HG03280 (cell line): ENCODE data around the gene CDK5.
A peak's percentile ranks its signal among the peaks of the same experiment; 100 is the strongest.

Experiments used
- ATAC-seq: cut with Tn5 transposase; IDR thresholded peaks from one replicate; pipeline ENCODE4 v1.9.1; 2021; ENCODE audit warnings: mild to moderate bottlenecking, moderate library complexity; ENCODE audit not compliant: unreplicated experiment

CDK5 gene

GRCh38 chr7:151087245-151088018, 29.7 kb upstream of the CDK5 start:
- no peak for ATAC-seq

DNA sequence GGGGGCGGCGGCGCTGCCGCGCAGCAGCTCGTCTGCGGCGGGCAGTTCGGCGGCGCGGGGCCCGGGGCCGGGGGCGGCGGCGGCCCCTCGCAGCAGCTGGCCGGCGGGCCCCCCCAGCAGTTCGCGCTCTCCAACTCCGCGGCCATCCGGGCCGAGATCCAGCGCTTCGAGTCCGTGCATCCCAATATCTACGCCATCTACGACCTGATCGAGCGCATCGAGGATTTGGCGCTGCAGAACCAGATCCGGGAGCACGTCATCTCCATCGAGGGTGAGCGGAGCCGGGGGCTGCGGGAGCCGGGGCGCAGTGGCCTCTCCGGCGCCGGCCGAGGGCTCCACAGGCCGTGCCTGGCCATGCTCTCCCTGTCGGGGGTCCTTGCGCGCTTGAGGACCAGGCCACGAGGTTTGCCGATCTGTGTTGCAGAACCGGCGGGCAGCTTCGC, 29.1 kb upstream of the CDK5 start:
- no peak for ATAC-seq

DNA sequence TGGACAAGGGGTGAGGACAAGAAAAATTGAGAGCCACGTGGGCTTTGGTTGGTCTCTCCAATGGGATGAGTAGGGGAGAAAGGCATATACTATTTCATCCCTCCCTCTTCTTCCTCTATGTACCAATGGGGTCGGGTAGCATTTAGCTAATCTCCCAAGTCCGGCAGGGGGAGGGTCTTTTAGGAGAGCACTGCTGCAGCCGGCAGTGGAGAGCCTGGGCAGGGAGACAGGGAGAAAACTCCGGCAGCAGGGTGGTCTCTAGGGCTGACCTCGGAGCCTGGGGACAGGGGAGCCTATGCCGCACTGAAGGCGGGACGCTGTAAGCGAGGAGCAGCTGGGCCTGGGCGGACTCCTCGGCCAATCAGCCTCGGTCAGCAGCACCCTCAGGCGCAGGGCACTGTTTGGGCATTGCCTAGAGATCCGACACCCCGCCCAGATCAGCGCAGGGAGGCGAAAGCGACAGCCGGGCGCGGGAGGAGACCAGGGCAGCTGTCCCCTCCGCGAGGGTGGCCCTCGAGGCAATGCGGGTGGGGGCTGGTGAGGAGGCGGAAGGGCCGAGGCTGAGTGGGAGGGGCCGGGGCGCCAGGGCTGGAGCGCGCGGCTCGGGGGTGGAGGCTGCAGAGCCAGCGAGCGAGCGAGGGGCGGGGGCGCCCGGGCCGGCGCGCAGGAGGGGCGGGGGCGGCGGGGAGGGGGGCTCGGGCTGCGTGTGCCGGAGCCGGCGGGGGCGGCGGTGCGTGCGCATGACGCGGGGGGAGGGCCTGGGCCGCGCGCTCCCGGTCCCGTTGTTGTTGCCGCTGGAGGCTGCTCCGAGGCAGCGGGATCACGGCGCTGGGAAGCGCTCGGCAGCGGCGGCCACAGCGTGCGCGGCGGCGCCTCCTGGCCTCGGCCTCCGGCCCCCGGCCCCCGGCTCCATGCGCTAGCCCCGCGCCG, 28.3 kb upstream of the CDK5 start, which contains the start of gene AGAP3:
Gene AGAP3, plus strand, starts transcription at position 785 of the 930 bp plus-strand sequence. CDS start 267 bp downstream, outside the sequence.
- ATAC-seq, result peak; percentile 47

- no peak for ATAC-seq
Measured at GRCh38 chr7:151085329-151085690, 27.6 kb upstream of the CDK5 start.

GRCh38 chr7:151083824-151084160, 26.1 kb upstream of the CDK5 start:
- no peak for ATAC-seq

GRCh38 chr7:151083071-151083823, 25.6 kb upstream of the CDK5 start, which contains the start of gene TMUB1:
Gene TMUB1 (minus strand): TSS chr7:151083493. CDS start chr7:151082563, 930 bp downstream.
- peak; percentile 49 for ATAC-seq

DNA sequence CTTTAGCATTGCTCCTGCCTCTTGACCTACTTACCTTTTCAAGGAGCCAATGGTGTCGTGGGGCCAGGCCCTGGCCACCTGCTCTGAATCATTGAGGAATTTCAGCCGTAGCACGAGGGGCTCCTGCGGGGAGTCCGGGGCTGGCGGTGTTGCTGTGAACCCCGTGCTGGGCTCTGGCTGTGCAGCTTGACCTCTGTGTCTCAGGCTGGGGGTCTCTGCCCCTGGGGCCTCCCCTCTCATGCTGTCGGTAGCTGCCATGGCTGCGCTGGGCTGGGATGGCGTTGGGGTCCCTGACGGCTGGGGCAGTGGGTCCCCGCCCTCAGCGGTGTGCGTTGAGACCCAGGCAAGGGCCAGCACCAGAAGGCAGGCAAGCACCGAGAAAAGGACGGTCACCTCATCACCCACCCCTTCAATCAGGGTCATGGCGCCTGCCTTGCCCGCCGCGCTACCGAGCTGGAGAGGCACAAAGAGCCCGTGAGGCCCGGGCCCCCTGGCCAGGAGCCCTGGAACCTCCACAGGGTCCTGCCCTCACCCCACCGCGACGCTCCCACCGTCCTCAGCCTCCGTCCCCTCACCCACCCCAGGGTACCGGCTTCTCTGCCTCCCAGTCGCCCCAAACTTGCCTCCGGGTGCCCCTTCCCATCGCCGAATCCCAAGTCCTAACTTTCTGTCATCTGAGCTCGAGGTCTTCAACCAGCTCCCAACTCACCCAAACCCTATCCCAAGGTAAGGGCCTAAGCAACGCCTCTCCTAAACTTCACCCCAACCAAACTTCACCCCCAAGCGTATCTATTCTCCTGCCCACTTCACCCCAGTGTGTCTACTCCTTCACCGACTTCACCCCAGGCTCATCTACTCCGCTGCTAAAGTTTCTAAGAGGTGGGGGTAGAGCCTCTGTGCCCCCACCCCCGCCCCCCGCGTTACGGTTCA, 24.7 kb upstream of the CDK5 start:
- ATAC-seq, result no peak

- ATAC-seq, result no peak
Measured at GRCh38 chr7:151081170-151082101, 23.7 kb upstream of the CDK5 start.

GRCh38 chr7:151080522-151081169, 22.9 kb upstream of the CDK5 start, which contains the start of gene FASTK:
Gene FASTK (minus strand): TSS chr7:151080809. CDS start chr7:151080766, 43 bp downstream.
- ATAC-seq, result peak; percentile 78

DNA sequence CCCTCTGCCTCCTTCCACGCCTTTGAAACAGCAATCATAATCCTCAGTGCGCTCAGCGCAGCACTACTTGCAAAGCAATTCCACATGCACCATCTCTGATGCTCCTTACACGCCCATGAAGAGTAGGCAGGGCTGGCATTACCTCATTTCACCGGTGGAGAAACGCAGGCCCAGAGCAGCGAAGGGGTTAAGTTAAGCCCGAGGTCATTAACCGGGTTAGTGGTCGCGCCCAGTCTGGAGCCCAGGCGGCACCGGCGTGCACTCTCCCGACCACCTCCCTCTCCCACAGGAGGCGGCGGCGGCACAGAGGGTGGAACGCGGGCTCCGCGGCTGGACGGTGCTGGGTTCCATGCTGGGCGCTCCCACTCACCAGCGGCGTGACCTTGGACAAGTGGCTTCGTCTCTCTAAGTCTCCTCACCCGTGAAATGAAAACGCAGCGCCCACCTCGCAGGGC, 22.4 kb upstream of the CDK5 start:
- peak; percentile 3 for ATAC-seq

DNA sequence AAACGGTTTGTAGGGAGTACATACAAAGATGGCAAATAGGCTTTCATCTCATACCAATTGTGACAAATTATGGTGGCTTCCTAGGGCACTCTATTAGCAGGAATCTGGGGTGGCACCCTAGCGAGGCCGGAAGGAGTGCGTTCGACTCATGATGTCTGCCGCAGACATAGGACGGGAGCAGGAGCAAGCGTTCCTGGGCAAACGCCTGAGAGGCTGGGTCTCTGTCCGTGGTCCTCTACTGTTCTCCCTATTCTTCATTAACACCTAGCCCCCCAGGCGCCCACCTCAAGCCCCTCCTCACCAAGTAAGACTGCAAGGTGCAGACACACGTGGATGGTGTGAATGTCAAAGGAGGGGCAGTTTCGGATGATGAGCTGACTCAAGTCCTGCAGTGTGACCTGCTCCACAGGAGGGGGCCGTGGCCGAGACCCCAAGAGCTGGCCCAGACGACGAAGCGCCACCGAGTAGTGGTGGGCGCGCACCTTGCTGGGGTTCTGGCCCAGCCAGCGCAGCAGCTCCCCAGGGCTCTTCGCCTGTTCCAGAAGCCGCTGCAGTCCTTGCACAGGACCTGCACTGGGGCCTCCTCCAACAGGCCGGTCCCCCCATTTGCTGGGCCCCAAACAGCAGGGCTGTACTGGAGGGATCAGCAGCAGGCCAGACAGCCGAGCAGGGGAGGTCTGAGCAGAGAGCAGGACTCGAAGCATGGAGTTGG, 21.7 kb upstream of the CDK5 start:
- no peak for ATAC-seq

GRCh38 chr7:151078233-151079040, 20.7 kb upstream of the CDK5 start:
- ATAC-seq, result no peak

GRCh38 chr7:151077705-151078232, 20.1 kb upstream of the CDK5 start:
- no peak for ATAC-seq

GRCh38 chr7:151076863-151077704, 19.4 kb upstream of the CDK5 start:
- ATAC-seq, result no peak

DNA sequence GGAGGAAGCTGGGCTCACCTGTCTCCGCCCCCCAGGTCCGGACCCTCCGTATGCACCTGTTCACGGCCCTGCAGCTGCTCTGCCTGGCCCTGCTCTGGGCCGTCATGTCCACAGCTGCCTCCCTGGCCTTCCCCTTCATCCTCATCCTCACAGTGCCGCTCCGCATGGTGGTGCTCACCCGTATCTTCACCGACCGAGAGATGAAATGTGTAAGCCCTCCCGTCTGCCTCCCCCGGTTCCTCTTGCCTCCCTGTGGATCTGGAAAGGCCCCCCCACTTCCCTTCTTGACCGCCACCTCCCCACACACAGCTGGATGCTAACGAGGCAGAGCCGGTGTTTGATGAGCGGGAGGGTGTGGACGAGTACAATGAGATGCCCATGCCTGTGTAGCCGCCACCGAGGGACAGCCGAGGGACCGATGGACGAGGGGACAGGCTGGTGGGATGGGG, 18.3 kb upstream of the CDK5 start:
- no peak for ATAC-seq

GRCh38 chr7:151075662-151075971, 17.9 kb upstream of the CDK5 start:
- ATAC-seq, result no peak
